ENCODE measurements around the gene BTBD10. TPM values are rescaled to one million over a fixed set of nuclear protein-coding genes. Genes with fewer than 3 reads are reported as not detected.

The BTBD10 gene
- total RNA-seq, 2 donors from 2014 or later, result 19.4 to 30.8 TPM

GRCh38 chr11:13358596-13359270, 104.3 kb downstream of the BTBD10 start:
- Mint-ChIP-seq H3K27ac (peak overlapping the region in 1 of 2 donors; percentile 57), H3K36me3 (no peaks in the 10 kb centered on the region), H3K9me3 (no peaks in the 10 kb centered on the region)
- ATAC-seq (no peak), DNase-seq (ENCODE audit: low spot score in 2 of 2) (no peak)

- H3K27ac Mint-ChIP-seq, result peak overlapping the region in 1 of 2 donors; percentile 18
- H3K9me3 Mint-ChIP-seq, result no peaks in the 10 kb centered on the region
- no peak for DNase-seq (ENCODE audit: low spot score in 2 of 2)
- ATAC-seq, result no peak
- no peaks in the 10 kb centered on the region for H3K36me3 Mint-ChIP-seq
Measured at GRCh38 chr11:13357232-13357631, 105.8 kb downstream of the BTBD10 start.

GRCh38 chr11:13355191-13355590, 107.8 kb downstream of the BTBD10 start:
- H3K27ac Mint-ChIP-seq, result no peak overlapping the region
- H3K9me3 Mint-ChIP-seq, result no peaks in the 10 kb centered on the region
- H3K36me3 Mint-ChIP-seq, result no peaks in the 10 kb centered on the region
- no peak for DNase-seq (ENCODE audit: low spot score in 2 of 2)
- ATAC-seq, result no peak

GRCh38 chr11:13354335-13354734, 108.7 kb downstream of the BTBD10 start:
- ATAC-seq, result no peak
- no peak for DNase-seq (ENCODE audit: low spot score in 2 of 2)
- Mint-ChIP-seq H3K9me3 (no peaks in the 10 kb centered on the region), H3K36me3 (no peaks in the 10 kb centered on the region), H3K27ac (peak overlapping the region in 1 of 2 donors; percentile 55)

- Mint-ChIP-seq H3K27ac (no peak overlapping the region), H3K9me3 (no peaks in the 10 kb centered on the region), H3K36me3 (no peaks in the 10 kb centered on the region)
- DNase-seq (ENCODE audit: low spot score in 2 of 2) (no peak), ATAC-seq (no peak)
Measured at GRCh38 chr11:13352711-13353110, 110.3 kb downstream of the BTBD10 start.

GRCh38 chr11:13349581-13349980, 113.4 kb downstream of the BTBD10 start:
- Mint-ChIP-seq H3K27ac (no peak overlapping the region), H3K36me3 (no peaks in the 10 kb centered on the region), H3K9me3 (no peaks in the 10 kb centered on the region)
- ATAC-seq, result no peak
- no peak for DNase-seq (ENCODE audit: low spot score in 2 of 2)

- Mint-ChIP-seq H3K36me3 (no peaks in the 10 kb centered on the region), H3K27ac (no peak overlapping the region), H3K9me3 (no peaks in the 10 kb centered on the region)
- DNase-seq (ENCODE audit: low spot score in 2 of 2) (no peak), ATAC-seq (no peak)
Measured at GRCh38 chr11:13349046-13349445, 114.0 kb downstream of the BTBD10 start.

- Mint-ChIP-seq H3K9me3 (no peaks in the 10 kb centered on the region), H3K27ac (peak overlapping the region; percentile 52 to 65), H3K36me3 (no peaks in the 10 kb centered on the region)
- peak in 1 of 2 donors; percentile 43 for ATAC-seq
- no peak for DNase-seq (ENCODE audit: low spot score in 2 of 2)
Measured at GRCh38 chr11:13348305-13348704, 114.7 kb downstream of the BTBD10 start.

GRCh38 chr11:13347901-13348300, 115.1 kb downstream of the BTBD10 start:
- no peak for ATAC-seq
- Mint-ChIP-seq H3K27ac (peak overlapping the region in 1 of 2 donors; percentile 65), H3K36me3 (no peaks in the 10 kb centered on the region), H3K9me3 (no peaks in the 10 kb centered on the region)
- DNase-seq (ENCODE audit: low spot score in 2 of 2), result no peak

GRCh38 chr11:13346470-13346869, 116.6 kb downstream of the BTBD10 start:
- Mint-ChIP-seq H3K36me3 (no peaks in the 10 kb centered on the region), H3K27ac (no peak overlapping the region), H3K9me3 (no peaks in the 10 kb centered on the region)
- DNase-seq (ENCODE audit: low spot score in 2 of 2) (no peak), ATAC-seq (no peak)

GRCh38 chr11:13344818-13345217, 118.2 kb downstream of the BTBD10 start:
- H3K27ac Mint-ChIP-seq, result peak overlapping the region; percentile 15 to 70
- no peaks in the 10 kb centered on the region for H3K9me3 Mint-ChIP-seq
- no peak for ATAC-seq
- no peaks in the 10 kb centered on the region for H3K36me3 Mint-ChIP-seq
- no peak for DNase-seq (ENCODE audit: low spot score in 2 of 2)

- DNase-seq (ENCODE audit: low spot score in 2 of 2), result peak in 1 of 2 donors; percentile 74
- peak; percentile 46 to 50 for ATAC-seq
- no peaks in the 10 kb centered on the region for H3K36me3 Mint-ChIP-seq
- peak overlapping the region; percentile 15 to 18 for H3K27ac Mint-ChIP-seq
- H3K9me3 Mint-ChIP-seq, result no peaks in the 10 kb centered on the region
Measured at GRCh38 chr11:13343931-13344717, 118.9 kb downstream of the BTBD10 start.

GRCh38 chr11:13343067-13343466, 120.0 kb downstream of the BTBD10 start:
- H3K36me3 Mint-ChIP-seq, result no peaks in the 10 kb centered on the region
- ATAC-seq (no peak), DNase-seq (ENCODE audit: low spot score in 2 of 2) (no peak)
- no peak overlapping the region for H3K27ac Mint-ChIP-seq
- H3K9me3 Mint-ChIP-seq, result no peaks in the 10 kb centered on the region

GRCh38 chr11:13341026-13341425, 122.0 kb downstream of the BTBD10 start:
- Mint-ChIP-seq H3K27ac (peak overlapping the region in 1 of 2 donors; percentile 75), H3K9me3 (no peaks in the 10 kb centered on the region), H3K36me3 (no peaks in the 10 kb centered on the region)
- DNase-seq (ENCODE audit: low spot score in 2 of 2), result no peak
- ATAC-seq, result no peak

GRCh38 chr11:13339195-13340153, 123.5 kb downstream of the BTBD10 start:
- H3K27ac Mint-ChIP-seq, result peak overlapping the region; percentile 57 to 75
- ATAC-seq, result peak; percentile 58 to 65
- no peaks in the 10 kb centered on the region for H3K36me3 Mint-ChIP-seq
- no peak for DNase-seq (ENCODE audit: low spot score in 2 of 2)
- H3K9me3 Mint-ChIP-seq, result no peaks in the 10 kb centered on the region

GRCh38 chr11:13338427-13339069, 124.5 kb downstream of the BTBD10 start:
- DNase-seq (ENCODE audit: low spot score in 2 of 2), result peak in 1 of 2 donors; percentile 21
- peak; percentile 61 to 79 for ATAC-seq
- H3K27ac Mint-ChIP-seq, result peak overlapping the region; percentile 57 to 75
- no peaks in the 10 kb centered on the region for H3K9me3 Mint-ChIP-seq
- H3K36me3 Mint-ChIP-seq, result no peaks in the 10 kb centered on the region
